ENCODE results near the gene CCNY. TPM values are rescaled to one million over a fixed set of nuclear protein-coding genes. Genes with fewer than 3 reads are reported as not detected.

The CCNY gene
- total RNA-seq, 1 donor from 2014 or later = 37.5 TPM

GRCh38 chr10:35493196-35494118 lies 157.1 kb downstream of the CCNY start:
- no peak overlapping the region for H3K27ac ChIP-seq
- no peak overlapping the region for H3K4me3 ChIP-seq
- intact Hi-C loops (cut with DNase I) = no loop called here
- TF ChIP-seq CTCF (IDR thresholded peaks at IDR 0.05) = no peak
- no peaks in the 10 kb centered on the region for H3K27me3 ChIP-seq
- peaks cover 0 to 13% of the 10 kb centered on the region in 2 donors for H3K4me1 ChIP-seq
- no peaks in the 10 kb centered on the region for H3K9me3 ChIP-seq
- no peaks in the 10 kb centered on the region for H3K36me3 ChIP-seq
- no peak for DNase-seq (ENCODE audit: low spot score in 2 of 2)

DNA sequence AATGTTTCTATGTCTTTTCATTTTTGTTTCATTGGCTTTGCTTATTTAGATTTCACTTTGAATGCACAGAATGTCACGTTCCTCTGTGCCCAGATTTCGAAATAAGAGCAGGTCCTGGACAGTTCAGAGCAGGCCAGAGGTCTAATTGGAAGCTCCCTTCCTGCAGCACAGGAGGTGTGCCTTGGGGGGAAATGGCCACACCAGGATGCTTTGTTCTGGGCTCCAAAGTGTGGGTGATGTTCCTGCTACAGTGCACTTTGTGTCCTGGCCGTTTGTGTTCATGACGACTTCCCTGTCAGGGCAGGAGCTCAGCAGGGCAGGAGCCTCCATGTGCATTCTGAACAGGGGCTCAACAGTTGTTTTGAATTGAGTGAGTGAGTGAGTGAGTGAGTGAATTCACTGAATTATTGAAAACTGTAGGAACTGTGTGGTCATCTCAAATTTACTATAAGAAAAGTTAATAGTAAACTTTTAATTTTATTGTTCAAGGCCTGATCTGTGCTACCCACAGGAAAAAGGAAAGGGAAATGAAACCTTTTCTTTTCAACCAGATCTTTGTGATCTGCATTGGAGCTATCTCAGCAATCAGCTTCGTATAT lies 159.3 kb downstream of the CCNY start:
- Histone ChIP-seq H3K4me1 (peaks cover 0 to 13% of the 10 kb centered on the region in 2 donors), H3K36me3 (no peaks in the 10 kb centered on the region), H3K27ac (no peak overlapping the region), H3K27me3 (no peaks in the 10 kb centered on the region), H3K4me3 (no peak overlapping the region), H3K9me3 (no peaks in the 10 kb centered on the region)
- TF ChIP-seq CTCF (IDR thresholded peaks at IDR 0.05) = no peak
- DNase-seq (ENCODE audit: low spot score in 2 of 2) = no peak
- intact Hi-C loops (cut with DNase I) = no loop called here

GRCh38 chr10:35497909-35498308 lies 161.6 kb downstream of the CCNY start:
- peaks cover 0 to 13% of the 10 kb centered on the region in 2 donors for H3K4me1 ChIP-seq
- intact Hi-C loops (cut with DNase I) = no loop called here
- no peak for DNase-seq (ENCODE audit: low spot score in 2 of 2)
- H3K4me3 ChIP-seq = no peak overlapping the region
- no peak for TF ChIP-seq CTCF (IDR thresholded peaks at IDR 0.05)
- H3K27ac ChIP-seq = no peak overlapping the region
- H3K9me3 ChIP-seq = no peaks in the 10 kb centered on the region
- H3K36me3 ChIP-seq = no peaks in the 10 kb centered on the region
- no peaks in the 10 kb centered on the region for H3K27me3 ChIP-seq

DNA sequence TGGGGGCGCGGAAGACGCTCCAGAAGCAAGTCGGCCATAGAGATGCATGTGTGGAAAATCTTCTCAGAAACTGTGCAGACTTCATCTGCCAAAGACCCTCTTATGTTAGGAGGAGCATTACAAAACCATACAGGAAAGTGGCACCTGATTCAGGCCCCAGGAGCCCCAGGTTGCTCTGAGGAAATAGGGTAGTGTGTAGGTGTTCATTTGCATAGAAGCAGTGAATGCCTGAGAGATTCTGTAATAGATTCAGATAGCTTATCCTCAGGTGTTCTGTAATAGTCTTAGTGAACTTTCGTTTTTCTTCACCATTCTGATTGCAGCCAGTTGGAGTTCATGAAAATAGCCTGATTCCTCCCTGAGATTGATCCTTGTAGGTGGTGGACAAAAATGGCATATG lies 162.4 kb downstream of the CCNY start:
- intact Hi-C loops (cut with DNase I) = no loop called here
- Histone ChIP-seq H3K4me1 (peaks cover 0 to 6% of the 10 kb centered on the region in 2 donors), H3K9me3 (no peaks in the 10 kb centered on the region), H3K27ac (no peak overlapping the region), H3K27me3 (no peaks in the 10 kb centered on the region), H3K4me3 (no peak overlapping the region), H3K36me3 (no peaks in the 10 kb centered on the region)
- no peak for TF ChIP-seq CTCF (IDR thresholded peaks at IDR 0.05)
- DNase-seq (ENCODE audit: low spot score in 2 of 2) = no peak

DNA sequence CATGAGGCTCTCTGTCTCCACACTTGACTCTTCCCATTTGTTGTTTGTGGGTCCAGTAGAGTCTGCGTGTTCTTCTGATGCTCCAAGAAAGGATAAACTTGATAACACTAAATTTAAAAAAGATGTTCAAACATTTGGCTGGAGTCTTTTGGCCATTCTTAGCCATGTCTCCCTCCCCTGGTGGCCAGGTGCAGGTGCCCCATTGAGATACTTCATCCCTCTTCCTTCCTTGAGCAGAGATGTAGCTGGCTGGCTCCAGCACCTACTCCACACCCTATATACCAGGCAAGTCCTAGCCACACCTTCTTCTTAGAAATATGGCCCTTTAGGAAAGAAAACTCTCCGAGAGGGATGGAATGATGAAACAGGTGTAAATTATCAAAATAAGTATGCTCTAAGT lies 165.6 kb downstream of the CCNY start:
- no peak overlapping the region for H3K27ac ChIP-seq
- H3K4me1 ChIP-seq = no peaks in the 10 kb centered on the region
- no peaks in the 10 kb centered on the region for H3K27me3 ChIP-seq
- no peaks in the 10 kb centered on the region for H3K36me3 ChIP-seq
- H3K9me3 ChIP-seq = no peaks in the 10 kb centered on the region
- TF ChIP-seq CTCF (IDR thresholded peaks at IDR 0.05) = no peak
- no peak overlapping the region for H3K4me3 ChIP-seq
- DNase-seq (ENCODE audit: low spot score in 2 of 2) = no peak
- intact Hi-C loops (cut with DNase I) = no loop called here

Measured in ascending aorta (tissue), 2 donors.